HL-60/S4 treated with phorbol 12-myristate 13-acetate at 8.2 ng/mL for 4 days and 3 days (cell line): ENCODE measurements around the gene CUL1.

Source experiments
- in situ Hi-C: fragments of 300-500 bp; cut with MboI; formaldehyde crosslinking; loops from 2 replicates; pipeline ENCODE4 v1.15.0; 2022; ENCODE audit warnings: low sequenced_read_pairs

Gene CUL1

DNA sequence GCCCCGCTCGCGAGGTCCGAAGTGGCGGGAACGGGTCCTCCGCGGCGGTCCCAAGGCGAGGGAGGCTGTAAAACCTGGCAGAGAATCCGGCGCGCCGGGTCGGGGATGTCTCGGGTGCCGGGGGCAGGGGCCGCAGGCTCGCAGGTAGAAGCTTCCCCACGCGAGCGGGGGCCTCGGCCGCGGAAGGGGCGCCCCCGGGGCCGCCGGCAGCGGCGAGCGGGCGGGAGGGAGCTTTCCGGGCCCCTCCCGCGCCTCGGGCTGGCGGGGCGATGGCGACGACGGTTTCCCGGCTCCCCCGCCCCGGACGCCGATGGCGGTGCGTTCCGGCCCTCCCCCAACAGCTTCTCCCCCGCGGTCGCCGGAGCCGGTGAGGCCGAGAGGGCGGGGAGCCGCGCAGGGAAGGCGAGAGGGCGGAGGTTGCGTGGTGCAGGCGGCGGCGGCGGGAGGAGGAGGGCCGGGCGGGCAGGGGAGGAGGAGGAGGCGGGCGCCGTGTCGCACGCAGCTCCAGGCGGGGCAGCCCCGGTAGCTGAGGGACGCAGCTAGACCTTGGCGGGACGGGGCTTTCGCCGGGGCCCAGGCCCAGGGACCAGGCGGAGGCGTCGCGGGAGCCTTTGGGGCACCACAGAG, at the start of gene CUL1:
TSS of gene CUL1 (plus strand) at position 507 of the 627 bp plus-strand sequence. CDS start 31,220 bp downstream, outside the sequence.
- in situ Hi-C loops = no loop called here

DNA sequence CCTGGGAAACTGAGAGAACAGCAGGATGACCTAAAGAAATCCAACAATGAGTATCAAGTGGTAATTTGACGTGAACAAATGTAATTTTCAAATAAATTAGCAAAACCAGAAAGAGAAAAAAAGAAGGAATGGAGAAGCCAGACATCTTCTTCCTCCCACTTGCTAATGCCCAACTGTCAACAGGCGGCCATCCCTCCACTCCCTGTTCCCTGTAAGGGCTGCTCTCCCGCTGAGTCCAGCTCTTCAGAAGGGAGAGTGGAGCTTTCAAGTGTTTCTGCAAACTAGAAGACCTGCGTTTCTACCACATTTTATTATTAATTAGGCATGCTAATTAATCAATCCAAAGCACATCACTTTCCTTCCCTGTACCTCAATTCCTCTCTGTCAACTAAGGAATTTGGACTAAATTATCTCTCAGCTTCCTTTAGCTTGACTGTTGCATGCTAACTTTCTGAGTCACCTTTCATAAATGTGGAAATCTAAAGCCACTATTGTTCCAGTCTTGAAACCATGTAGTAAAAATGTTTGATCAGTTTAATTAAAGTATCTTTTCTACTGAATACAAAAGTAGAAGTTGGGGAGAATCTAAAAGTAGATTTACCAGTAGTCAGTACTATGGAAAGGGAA, 48.4 kb upstream of the CUL1 start:
- in situ Hi-C loops = no loop called here

DNA sequence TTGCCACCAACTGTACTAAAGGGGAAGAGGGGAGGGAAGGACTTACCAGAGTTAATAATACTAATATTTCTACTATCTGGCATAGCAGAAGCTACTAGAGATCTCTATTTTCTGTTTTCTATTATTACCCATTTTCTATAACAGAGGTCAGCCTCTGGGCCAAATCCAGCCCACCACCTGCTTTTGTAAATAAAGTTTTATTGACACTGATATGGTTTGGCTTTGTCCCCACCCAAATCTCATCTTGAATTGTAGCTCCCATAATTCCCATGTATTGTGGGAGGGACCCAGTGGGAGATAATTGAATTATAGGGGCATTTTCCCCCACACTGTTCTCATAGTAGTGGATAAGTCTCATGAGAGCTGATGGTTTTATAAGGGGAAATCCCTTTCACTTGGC, 45.9 kb upstream of the CUL1 start:
- in situ Hi-C loops = no loop called here

DNA sequence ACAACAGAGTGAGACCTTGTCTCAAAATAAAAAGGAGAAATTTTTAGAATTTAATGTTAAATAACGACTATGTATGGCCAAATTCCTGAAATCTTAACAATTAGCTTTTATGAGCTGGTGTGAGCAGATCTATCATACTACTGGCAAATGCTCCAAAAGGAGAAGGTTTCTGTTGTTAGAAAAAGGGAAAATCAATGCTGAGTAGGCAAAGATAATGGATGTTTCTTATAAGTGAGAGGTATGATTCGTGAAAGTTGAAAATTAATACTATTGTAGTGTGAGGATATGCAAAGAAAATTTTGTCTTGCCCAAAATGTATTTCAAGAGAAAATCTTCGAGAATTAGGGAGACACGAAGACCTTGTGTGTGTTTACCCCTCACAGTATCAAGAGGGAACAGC, 40.8 kb upstream of the CUL1 start:
- in situ Hi-C loops = no loop called here

DNA sequence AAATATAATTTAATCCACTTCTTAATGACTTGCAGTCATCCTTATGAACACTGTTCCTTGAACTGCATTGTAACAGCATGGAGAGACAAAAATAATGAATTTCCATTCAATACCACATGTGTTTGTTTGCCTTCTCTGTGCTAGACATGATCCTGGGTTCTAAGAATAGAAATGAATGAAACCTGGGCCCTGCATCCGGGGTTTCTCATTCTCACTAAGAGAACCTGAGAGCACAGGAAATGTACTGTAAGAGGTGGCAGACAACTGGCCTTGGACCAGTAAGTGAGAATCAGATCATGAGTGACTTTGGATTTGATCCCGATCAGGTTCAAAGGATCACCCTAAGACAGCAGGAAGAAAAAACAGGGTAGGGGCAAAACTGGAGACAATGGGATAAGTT, 37.2 kb upstream of the CUL1 start:
- in situ Hi-C loops = no loop called here

DNA sequence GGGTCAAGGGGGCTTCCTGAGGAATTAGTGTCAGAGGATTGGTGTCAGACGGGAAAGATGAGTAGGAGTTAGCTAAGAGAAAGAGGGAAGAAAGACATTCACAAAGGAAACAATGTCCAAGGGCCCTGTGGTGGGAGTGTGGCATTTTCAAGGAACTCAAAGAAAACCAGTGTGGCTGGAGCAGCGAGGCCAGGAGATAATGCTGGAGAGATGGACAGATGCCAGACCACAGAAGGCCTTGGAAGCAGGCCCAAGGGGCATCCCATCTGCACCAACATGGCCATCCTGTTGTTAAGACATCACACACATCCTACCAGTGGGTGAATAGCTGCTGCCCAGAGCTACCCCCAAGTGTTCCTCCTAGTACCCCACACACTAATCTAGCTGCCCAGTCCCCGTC, 36.1 kb upstream of the CUL1 start:
- in situ Hi-C loops = no loop called here

DNA sequence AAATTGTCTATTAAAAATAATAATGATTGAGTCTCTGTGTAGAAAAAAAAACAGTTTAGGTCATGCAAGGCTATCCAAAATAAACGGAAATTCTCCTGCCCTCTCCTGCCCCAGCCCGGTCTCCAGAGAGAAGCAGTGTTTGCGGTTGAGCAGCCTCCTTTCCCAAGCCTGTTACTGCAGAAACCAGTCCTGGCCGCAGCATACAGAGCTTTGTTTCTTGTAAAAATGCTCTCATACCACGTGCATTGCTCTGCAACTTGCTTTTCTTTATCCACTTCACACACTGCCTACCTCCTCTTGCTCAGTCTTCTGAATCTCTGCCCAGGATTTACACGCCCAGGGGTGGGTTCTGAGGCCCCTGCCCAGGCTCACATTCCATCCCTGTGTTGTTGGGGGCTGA, 34.4 kb upstream of the CUL1 start:
- in situ Hi-C loops = no loop called here

DNA sequence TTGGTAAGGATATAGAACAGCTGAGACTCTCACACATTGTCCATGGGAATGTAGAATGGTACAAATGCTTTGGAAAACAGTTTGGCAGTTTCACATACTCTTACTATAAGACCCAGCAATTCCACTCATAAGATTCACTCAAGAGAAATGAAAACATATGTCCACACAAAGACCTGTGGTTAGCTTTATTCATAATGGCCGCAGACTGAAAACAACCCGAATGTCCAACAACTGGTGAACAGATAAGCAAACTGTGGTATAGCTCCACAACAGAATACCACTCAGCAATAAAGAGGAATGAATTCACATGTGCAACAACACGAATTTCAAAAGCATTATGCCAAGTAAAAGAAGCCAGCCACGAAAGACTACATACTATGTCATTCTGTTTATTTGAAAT, 33.5 kb upstream of the CUL1 start:
- in situ Hi-C loops = no loop called here

DNA sequence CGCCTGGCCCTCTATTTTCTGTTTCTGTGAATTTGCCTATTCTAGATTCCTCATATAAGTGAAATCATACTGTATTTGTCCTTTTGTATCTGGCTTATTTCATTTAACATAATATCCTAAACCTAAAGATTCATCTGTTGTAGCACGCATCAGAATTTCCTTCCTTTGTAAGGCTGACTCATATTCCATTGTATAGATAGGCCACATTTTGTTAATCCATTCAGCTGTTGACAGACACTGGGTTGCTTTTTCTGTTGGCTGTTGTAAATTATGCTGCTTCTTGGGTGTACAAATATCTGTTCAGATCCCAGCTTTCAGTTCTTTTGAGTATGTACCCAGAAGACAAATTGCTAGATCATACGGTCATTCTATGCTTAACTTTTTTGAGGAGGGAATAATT, 28.8 kb upstream of the CUL1 start:
- in situ Hi-C loops = no loop called here

DNA sequence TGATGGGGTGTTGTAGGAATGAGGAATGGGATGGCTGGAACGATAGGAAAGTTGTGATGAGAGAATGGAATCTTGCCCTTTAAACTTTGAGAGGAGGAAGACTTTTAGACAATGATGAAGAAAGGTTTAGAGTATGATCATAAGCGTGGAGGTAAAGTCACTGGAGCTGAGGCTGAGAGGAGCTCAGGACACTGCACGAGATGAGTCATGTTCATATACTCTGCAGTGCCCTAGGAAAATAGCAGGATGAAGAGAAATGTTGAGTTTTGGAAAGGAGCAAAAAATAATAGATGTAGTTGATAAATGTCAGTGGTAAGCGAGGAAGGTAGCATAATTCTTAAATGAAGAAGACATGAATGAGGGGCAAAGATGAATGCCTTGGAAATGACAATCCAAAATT, 28.3 kb upstream of the CUL1 start:
- in situ Hi-C loops = no loop called here

DNA sequence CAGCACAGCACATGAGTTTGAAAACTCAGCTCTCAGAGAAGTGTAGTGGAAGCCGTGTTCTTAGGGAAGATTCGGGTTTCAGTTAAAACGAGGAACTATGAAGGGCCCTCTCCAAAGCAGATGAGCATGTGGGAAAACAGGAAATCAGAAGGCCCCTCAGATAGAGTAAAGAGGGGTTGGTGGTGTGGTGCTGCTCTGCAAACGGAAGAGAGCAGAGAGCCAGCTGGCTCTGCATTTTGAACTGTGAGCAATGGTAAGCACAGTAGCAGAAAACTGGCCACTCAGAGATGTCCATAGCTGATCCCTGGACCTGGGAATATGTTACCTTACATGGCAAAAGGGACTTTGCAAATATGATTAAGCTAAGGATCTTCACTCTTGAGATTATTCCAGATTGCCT, 27.9 kb upstream of the CUL1 start:
- in situ Hi-C loops = no loop called here

DNA sequence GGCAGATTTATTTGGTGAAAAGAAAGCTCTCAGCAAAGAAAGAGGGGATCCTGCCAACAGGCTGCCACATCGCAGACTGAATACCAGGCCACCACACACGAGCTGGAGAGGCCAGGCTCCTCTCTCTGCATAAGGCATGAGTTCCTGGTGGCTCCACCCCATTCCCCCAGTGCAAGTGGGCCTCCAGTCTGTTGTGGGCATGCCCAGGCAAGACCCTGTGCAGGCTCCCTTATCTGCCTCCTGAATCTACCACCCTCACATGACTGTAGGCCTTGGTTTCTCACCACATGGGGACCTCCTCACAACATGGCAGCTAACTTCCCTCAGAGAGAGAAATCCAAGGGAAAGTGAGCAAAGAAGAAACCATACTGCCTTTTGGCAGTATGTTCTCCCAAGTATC, 26.7 kb upstream of the CUL1 start:
- in situ Hi-C loops = no loop called here

DNA sequence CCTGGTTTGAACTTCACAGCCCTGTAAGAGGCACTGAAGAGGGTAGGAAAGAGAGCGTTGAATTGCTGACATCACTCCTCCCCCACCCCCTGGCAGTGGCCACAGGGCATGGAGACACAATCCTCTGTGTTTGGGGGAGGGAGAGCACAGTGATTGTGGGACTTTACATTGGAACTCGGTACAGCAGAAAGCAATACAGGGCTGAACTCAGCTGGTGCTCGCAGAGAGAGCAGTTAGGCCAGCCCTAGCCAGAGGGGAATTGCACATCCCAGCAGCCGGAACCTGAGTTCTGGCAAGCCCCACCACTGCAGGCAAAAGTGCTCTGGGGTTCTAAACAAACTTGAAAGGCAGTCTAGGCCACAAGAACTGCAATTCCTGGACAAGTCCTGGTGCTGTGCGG, 24.0 kb upstream of the CUL1 start:
- in situ Hi-C loops = no loop called here

DNA sequence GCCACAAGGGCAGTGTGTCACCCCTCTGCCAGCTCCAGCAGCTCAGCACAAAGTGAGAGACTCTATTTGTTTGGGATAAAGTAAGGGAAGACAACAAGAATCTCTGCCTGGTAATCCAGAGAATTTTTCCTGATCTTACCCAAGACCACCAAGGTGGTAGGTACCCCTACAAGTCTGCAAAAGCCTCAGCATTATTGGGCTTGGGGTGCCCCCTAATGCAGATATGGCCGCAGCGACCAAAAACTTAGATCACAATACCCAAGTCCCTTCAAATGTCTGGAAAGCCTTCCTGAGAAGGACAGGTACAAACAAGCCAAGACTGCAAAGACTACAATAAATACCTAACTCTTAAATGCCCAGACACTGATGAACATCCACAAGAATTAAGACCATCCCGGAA, 22.4 kb upstream of the CUL1 start:
- in situ Hi-C loops = no loop called here

DNA sequence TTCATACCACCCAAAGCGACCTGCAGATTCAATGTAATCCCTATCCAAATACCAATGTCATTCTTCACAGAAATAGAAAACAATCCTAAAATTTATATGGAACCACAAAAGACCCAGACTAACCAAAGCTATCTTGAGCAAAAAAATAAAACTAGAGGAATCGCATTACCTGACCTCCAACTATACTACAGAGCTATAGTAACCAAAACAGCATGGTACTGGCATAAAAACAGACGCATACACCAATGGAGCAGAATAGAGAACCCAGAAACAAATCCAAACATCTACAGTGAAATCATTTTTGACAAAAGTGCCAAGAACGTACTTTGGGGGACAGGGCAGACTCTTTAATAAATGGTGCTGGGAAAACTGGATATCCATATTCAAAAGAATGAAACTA, 16.9 kb upstream of the CUL1 start:
- in situ Hi-C loops = no loop called here

DNA sequence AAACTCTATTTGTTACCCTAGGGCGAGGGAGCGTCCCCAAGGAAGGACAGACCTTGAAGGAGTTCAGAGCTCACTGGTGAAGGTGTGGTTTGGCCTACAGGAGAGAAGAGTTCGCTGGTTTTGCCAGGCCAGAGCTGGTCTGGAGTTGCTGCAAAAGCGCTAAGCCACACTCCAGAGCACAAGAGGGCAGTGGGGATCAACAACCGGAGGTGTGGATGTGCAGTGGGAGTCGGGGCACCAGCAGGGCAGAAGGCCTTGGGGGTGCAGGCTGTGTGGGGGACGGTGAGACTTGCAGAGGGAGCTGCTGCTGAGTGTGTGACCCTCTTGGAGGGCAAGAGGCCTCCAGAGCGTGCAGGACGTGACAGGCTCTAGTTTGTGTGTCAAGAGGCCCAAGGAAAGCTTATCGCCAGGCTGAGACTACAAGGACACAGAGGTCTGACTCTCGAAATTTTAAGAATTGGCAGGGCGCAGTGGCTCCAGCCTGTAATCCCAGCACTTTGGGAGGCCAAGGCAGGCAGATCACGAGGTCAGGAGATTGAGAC, 14.3 kb upstream of the CUL1 start:
- in situ Hi-C loops = no loop called here

DNA sequence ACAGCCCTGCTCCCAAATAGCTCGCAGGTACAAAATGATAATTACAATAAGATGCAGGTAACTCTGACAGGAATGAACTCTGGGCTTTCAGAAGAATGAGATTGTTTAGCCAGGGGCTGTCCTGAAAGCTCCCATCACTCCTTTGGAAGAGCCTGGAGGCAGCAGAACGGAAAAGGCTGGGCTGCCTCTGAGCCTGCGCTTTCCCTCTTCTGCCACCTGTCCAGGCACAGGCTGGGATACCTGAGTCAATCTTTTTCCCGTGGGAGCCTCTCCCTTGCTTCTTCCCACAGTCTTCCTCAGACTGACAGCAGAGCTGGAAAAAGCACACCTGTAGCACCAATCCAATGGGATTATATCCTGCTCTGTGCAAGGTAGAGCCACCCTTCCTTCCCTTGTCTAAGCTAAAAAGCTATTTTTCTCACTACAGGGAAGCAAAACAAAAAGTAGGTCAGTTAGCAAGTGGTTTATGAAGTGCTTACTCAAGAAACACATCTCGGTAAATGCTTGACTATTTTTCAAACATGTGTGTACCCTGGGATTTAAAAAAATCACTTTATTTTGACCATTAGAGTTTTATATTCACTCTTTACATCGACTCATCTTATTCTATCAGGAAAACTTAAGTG, 12.3 kb upstream of the CUL1 start:
- in situ Hi-C loops = no loop called here

DNA sequence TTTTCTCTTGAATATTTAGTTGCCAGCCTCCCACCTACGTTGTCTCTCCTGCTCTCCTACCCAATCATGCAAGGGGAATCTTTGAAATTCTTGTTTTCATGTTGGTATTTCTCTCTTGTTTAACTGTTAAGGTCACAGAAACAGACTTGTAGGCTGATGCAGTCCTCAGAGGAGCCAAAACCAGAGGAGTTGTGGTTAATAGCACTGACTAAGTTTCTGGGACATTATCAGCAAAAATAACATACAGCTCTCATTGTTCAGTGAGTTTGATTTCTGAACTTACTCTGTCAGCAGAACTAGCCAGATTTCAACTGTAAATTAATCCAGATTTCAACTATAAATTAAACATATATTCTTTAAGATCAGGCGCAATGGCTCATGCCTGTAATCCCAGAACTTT, 11.1 kb upstream of the CUL1 start:
- in situ Hi-C loops = no loop called here

DNA sequence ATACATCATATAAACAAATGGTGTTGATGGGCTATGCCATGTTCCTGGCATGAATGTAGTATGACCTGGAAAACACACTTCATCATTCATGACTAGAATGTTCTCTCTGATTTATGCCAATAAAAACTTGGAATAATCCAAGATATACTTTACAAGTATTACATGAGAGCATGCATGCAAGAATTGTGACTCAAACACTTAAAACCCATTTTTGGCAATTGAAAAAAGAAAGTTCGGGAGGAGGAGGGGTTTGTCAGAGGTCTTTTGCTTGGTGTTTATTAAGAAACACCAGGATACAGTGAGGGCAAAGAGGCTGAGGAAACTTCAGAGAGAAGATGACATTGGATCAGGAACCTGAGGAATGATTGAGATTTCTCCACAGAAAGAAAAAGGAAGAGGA, 10.2 kb upstream of the CUL1 start:
- in situ Hi-C loops = no loop called here

DNA sequence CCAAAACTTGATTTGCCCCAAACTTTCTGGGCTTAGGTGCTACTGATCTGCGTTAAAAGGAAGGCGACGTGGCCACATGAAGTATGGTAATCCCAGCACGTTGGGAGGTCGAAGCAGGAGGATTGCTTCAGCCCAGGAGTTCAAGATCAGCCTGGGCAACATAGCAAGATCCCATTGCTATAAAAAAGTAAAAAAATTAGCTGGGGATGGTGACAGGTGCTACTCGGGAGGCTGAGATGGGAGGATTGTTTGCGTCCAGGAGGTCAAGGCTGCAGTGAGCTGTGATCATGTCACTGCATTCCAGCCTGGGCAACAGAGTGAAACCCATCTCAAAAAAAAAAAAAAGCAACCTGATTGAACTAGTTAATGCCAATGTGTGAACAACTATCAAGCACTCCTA, 5.1 kb upstream of the CUL1 start:
- in situ Hi-C loops = no loop called here

DNA sequence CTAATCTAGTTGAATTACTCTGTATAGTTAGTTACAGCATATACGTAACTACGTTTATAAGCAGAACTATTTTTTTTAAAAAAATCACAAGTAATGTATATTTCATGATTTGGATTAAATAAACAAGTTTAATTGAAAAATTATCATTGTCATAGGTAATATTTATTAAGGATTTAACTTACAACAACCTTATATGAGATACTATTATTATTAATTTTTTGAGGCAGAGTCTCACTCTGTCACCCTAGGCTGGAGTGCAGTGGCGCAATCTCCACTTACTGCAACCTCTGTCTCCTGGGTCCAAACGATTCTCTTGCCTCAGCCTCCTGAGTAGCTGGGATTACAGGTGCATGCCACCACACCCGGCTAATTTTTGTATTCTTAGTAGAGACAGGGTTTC, 4.1 kb upstream of the CUL1 start:
- in situ Hi-C loops = no loop called here

DNA sequence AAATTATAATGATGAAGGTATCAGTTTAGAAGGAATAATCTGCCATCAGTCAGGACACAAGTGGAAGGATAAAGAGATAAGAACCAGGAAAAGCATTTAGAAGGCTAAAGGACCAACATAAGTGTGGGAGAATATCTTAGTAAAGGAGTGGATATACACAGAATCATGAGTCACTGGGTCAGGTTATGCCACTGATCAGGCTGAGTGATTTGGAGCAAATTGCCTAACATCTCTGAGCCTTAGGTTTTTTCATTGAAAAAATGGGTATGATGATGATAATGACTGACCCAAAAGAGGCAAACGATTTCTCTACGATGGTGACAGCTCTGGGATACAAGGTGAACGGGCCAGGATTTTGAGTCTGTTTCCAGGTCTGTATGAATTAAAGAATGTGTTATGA, 2.8 kb upstream of the CUL1 start:
- in situ Hi-C loops = no loop called here
